Liver (tissue), 9 donors: Measurements from ENCODE around the gene NAT9. TPM values are rescaled to one million over a fixed set of nuclear protein-coding genes. Genes with fewer than 3 reads are reported as not detected.

ENCODE experiments used
- DNase-seq: peaks from one replicate; pipeline ENCODE4 v3.0.0-alpha.2; 2017; ENCODE audit warnings: low spot score
- H3K27ac ChIP-seq, 2 donors: one replicate each; pipeline ENCODE4 v1.7.0; 2013; ENCODE audit warnings: inconsistent platforms in 2 of 2, low read length in 2 of 2, control low read depth in 1 of 2, low read depth in 1 of 2, mild to moderate bottlenecking in 1 of 2
- H3K27me3 ChIP-seq, 4 donors: one replicate each; pipeline versions ENCODE4 v1.6.1 to v1.7.0; 2013; ENCODE audit warnings: low read length in 3 of 4, inconsistent platforms in 1 of 4, mild to moderate bottlenecking in 1 of 4, moderate library complexity in 1 of 4; ENCODE audit not compliant: control insufficient read depth in 4 of 4, insufficient read depth in 4 of 4
- H3K36me3 ChIP-seq, 4 donors: one replicate each; pipeline versions ENCODE4 v1.6.1 to v1.7.0; 2013; ENCODE audit warnings: low read length in 3 of 4, mild to moderate bottlenecking in 3 of 4, low read depth in 1 of 4, moderate library complexity in 1 of 4; ENCODE audit not compliant: control insufficient read depth in 4 of 4, insufficient read depth in 3 of 4
- H3K4me1 ChIP-seq, 4 donors: one replicate each; pipeline versions ENCODE4 v1.6.1 to v1.7.0; 2013; ENCODE audit warnings: low read length in 3 of 4, mild to moderate bottlenecking in 3 of 4, moderate library complexity in 1 of 4; ENCODE audit not compliant: control insufficient read depth in 4 of 4, insufficient read depth in 4 of 4
- H3K4me3 ChIP-seq, 3 donors: one replicate each; pipeline versions ENCODE4 v1.6.1 to v1.7.0; 2013; ENCODE audit warnings: low read length in 3 of 3, control low read depth in 1 of 3, low read depth in 1 of 3, mild to moderate bottlenecking in 1 of 3
- H3K9ac ChIP-seq, 2 donors: one replicate each; pipeline ENCODE4 v1.7.0; 2013; ENCODE audit warnings: low read length in 2 of 2, mild to moderate bottlenecking in 2 of 2, moderate library complexity in 2 of 2, control low read depth in 1 of 2, low read depth in 1 of 2
- H3K9me3 ChIP-seq, 4 donors: one replicate each; pipeline versions ENCODE4 v1.6.1 to v1.7.0; 2013; ENCODE audit warnings: low read length in 3 of 4; ENCODE audit not compliant: control insufficient read depth in 4 of 4
- ATF3 ChIP-seq: IDR thresholded peaks from 2 replicates; pipeline ENCODE4 v1.6.1; 2016; ENCODE audit warnings: antibody characterized with exemption
- CTCF ChIP-seq: fragments of 150-350 bp; IDR thresholded peaks from 2 replicates; pipeline ENCODE4 v1.5.1; 2017; ENCODE audit warnings: improper control_type of control experiment, low read depth, low read length; ENCODE audit not compliant: missing input control
- EGR1 ChIP-seq, 2 donors: IDR thresholded peaks; 2 replicates each; pipeline ENCODE4 v1.6.1; 2016 to 2018; ENCODE audit warnings: antibody characterized with exemption in 2 of 2, low read depth in 2 of 2
- GABPA ChIP-seq, 2 donors: IDR thresholded peaks in 1 of 2; conservative IDR thresholded peaks in 1 of 2; 2 replicates each; pipeline ENCODE4 v1.6.1; 2016; ENCODE audit warnings: antibody characterized with exemption in 2 of 2, mild to moderate bottlenecking in 1 of 2, moderate library complexity in 1 of 2
- HNF4A ChIP-seq, 2 donors: conservative IDR thresholded peaks; 2 replicates each; pipeline ENCODE4 v1.6.1; 2016; ENCODE audit warnings: antibody characterized with exemption in 2 of 2, mild to moderate bottlenecking in 2 of 2
- MAX ChIP-seq: IDR thresholded peaks from 2 replicates; pipeline ENCODE4 v1.6.1; 2016; ENCODE audit warnings: antibody characterized with exemption
- RAD21 ChIP-seq, 2 donors: IDR thresholded peaks; 2 replicates each; pipeline ENCODE4 v1.6.1; 2016; ENCODE audit warnings: antibody characterized with exemption in 2 of 2, mild to moderate bottlenecking in 2 of 2
- REST ChIP-seq: IDR thresholded peaks from 2 replicates; pipeline ENCODE4 v1.6.1; 2016; ENCODE audit warnings: antibody characterized with exemption, mild to moderate bottlenecking
- RXRA ChIP-seq, 2 donors: IDR thresholded peaks; 2 replicates each; pipeline ENCODE4 v1.6.1; 2017 to 2018; ENCODE audit warnings: antibody characterized with exemption in 2 of 2, mild to moderate bottlenecking in 1 of 2
- SP1 ChIP-seq: IDR thresholded peaks from 2 replicates; pipeline ENCODE4 v1.6.1; 2018; ENCODE audit warnings: antibody characterized with exemption, mild to moderate bottlenecking
- TAF1 ChIP-seq: conservative IDR thresholded peaks from 2 replicates; pipeline ENCODE4 v1.6.1; 2016; ENCODE audit warnings: antibody characterized with exemption, mild to moderate bottlenecking
- ZBTB33 ChIP-seq: IDR thresholded peaks from 2 replicates; pipeline ENCODE4 v1.6.1; 2016; ENCODE audit warnings: antibody characterized with exemption
- WGBS: extraction: QIAGEN DNeasy Blood & Tissue Kit; methylation state at CpG from one replicate; pipeline ENCODE4 v1.1.7; 2013; 5-methylcytosine and 5-hydroxymethylcytosine counted together
- polyA plus RNA-seq, 2 donors: library from polyadenylated mRNA; stranded (reverse) in 1 of 2; unstranded in 1 of 2; fragments of 200-250 nt in 1 of 2; fragments of >200 nt in 1 of 2; fragmentation: Nextera tagmentation in 1 of 2; extraction: Ambion mirVana in 1 of 2; gene quantifications; one replicate each; pipeline versions ENCODE4 v1.2.1 to v1.2.3, GENCODE V29; 2013 to 2015
- total RNA-seq, 2 donors: library from RNA; depleted of rRNA; stranded (reverse); fragments of >200 nt; gene quantifications; one replicate each; pipeline ENCODE4 v1.2.3, GENCODE V29; 2014
- donor health status: healthy.
- donor health status: healthy.
- donor health status: healthy.
- donor health status: healthy.
- donor health status: healthy.

NAT9 gene
- total and polyA plus RNA-seq, 4 donors, result 8.1 to 25.5 (median 17.1) TPM

- no peak for TF ChIP-seq ZBTB33
These were observed 12.4 kb downstream of the NAT9 start (continued) for GRCh38 chr17:74763565-74764387.

- Histone ChIP-seq H3K27ac (peak overlapping the region in 1 of 2 donors; percentile 75), H3K36me3 (no peaks in the 10 kb centered on the region), H3K9ac (no peak overlapping the region), H3K27me3 (no peaks in the 10 kb centered on the region), H3K9me3 (no peaks in the 10 kb centered on the region), H3K4me1 (peaks cover 63 to 99% (median 89%) of the 10 kb centered on the region in 4 donors), H3K4me3 (no peak overlapping the region)
- 84% methylated on average over 11 of the region's 11 CpGs for WGBS
- no peak for DNase-seq
- TF ChIP-seq RXRA (IDR thresholded peaks at IDR 0.05) (no peak), TAF1 (no peak), HNF4A (conservative IDR thresholded peaks at IDR 0.05) (no peak), ATF3 (no peak), ZBTB33 (no peak), SP1 (no peak), CTCF (no peak), MAX (no peak), EGR1 (IDR thresholded peaks at IDR 0.05; ENCODE audit: low read depth in 2 of 2) (no peak), RAD21 (IDR thresholded peaks at IDR 0.05) (no peak), REST (no peak), GABPA (IDR thresholded peaks at IDR 0.05 in 1 of 2, conservative IDR thresholded peaks at IDR 0.05 in 1 of 2) (no peak)
These were observed 14.2 kb downstream of the NAT9 start for GRCh38 chr17:74761931-74762330.
